Neural cell (in vitro differentiated cells): Measurements from ENCODE around the gene HDAC4. TPM values are rescaled to one million over a fixed set of nuclear protein-coding genes. Genes with fewer than 3 reads are reported as not detected.

ENCODE experiments used
- H2AFZ ChIP-seq: fragments of 200-600, 300-800 bp; sonication (generic), shearing (Covaris generic); 2 replicates; pipeline ENCODE4 v1.6.0; 2014; ENCODE audit warnings: low read depth, mild to moderate bottlenecking, antibody characterized with exemption, low read length, moderate library complexity
- H3F3A ChIP-seq: fragments of 200-600 bp; shearing (Covaris generic); 2 replicates; pipeline ENCODE4 v1.6.1; 2016; ENCODE audit warnings: mild to moderate bottlenecking, moderate library complexity, mixed read lengths, antibody characterized with exemption, low read length; ENCODE audit not compliant: insufficient read depth, poor library complexity, severe bottlenecking
- H3K27ac ChIP-seq: fragments of 200-600, 300-800 bp; sonication (generic), shearing (Covaris generic); 2 replicates; pipeline ENCODE4 v1.5.1; 2014; ENCODE audit warnings: mild to moderate bottlenecking, low read length, moderate library complexity
- H3K27me3 ChIP-seq: fragments of 300-800, 200-600 bp; sonication (generic), shearing (Covaris generic); 2 replicates; pipeline ENCODE4 v1.6.0; 2014; ENCODE audit warnings: mild to moderate bottlenecking, low read depth, low read length, moderate library complexity; ENCODE audit not compliant: insufficient read depth
- H3K36me3 ChIP-seq: fragments of 300-800, 200-600 bp; sonication (generic), shearing (Covaris generic); 2 replicates; pipeline ENCODE4 v1.5.1; 2014; ENCODE audit warnings: mild to moderate bottlenecking, antibody characterized with exemption, low read length, moderate library complexity; ENCODE audit not compliant: insufficient read depth
- H3K4me2 ChIP-seq: fragments of 300-800, 200-600 bp; sonication (generic), shearing (Covaris generic); 2 replicates; pipeline ENCODE4 v1.6.0; 2014; ENCODE audit warnings: mild to moderate bottlenecking, low read length
- H3K4me3 ChIP-seq: fragments of 300-800, 200-600 bp; sonication (generic), shearing (Covaris generic); 2 replicates; pipeline ENCODE4 v1.5.1; 2014; ENCODE audit warnings: mild to moderate bottlenecking, low read length, moderate library complexity
- H3K79me2 ChIP-seq: fragments of 200-600 bp; shearing (Covaris generic); replicated peaks from 2 replicates; pipeline ENCODE4 v1.6.0; 2014; ENCODE audit warnings: mild to moderate bottlenecking, low read length, moderate library complexity; ENCODE audit not compliant: insufficient read depth
- H3K9ac ChIP-seq: fragments of 300-800, 200-600 bp; sonication (generic), shearing (Covaris generic); 2 replicates; pipeline ENCODE4 v1.6.1; 2016; ENCODE audit warnings: mild to moderate bottlenecking, low read length, mixed read lengths
- H3K9me2 ChIP-seq: fragments of 200-600 bp; shearing (Covaris generic); 2 replicates; pipeline ENCODE4 v1.6.1; 2016; ENCODE audit warnings: mild to moderate bottlenecking, low read length, mixed read lengths; ENCODE audit not compliant: insufficient read depth
- H3K9me3 ChIP-seq: fragments of 200-600, 300-800 bp; sonication (generic), shearing (Covaris generic); 2 replicates; pipeline ENCODE4 v1.6.1; 2016; ENCODE audit warnings: mild to moderate bottlenecking, mixed run types, low read length, moderate library complexity, mixed read lengths
- H4K20me1 ChIP-seq: fragments of 200-600 bp; shearing (Covaris generic); 2 replicates; pipeline ENCODE4 v1.6.1; 2016; ENCODE audit warnings: mild to moderate bottlenecking, mixed run types; ENCODE audit not compliant: insufficient read depth
- EP300 ChIP-seq: fragments of 450-650 bp; conservative IDR thresholded peaks from 2 replicates; pipeline ENCODE4 v1.6.1; 2014; ENCODE audit warnings: antibody characterized with exemption, mild to moderate bottlenecking, moderate library complexity; ENCODE audit not compliant: poor library complexity, severe bottlenecking
- EZH2 ChIP-seq: fragments of 200-600, 300-800 bp; shearing (Covaris generic), sonication (generic); IDR thresholded peaks from 2 replicates; pipeline ENCODE4 v1.6.1; 2014; ENCODE audit warnings: antibody characterized with exemption, low read length, borderline replicate concordance, mild to moderate bottlenecking; ENCODE audit not compliant: insufficient read depth, poor library complexity, severe bottlenecking
- MXI1 ChIP-seq: fragments of 450-650 bp; conservative IDR thresholded peaks from 2 replicates; pipeline ENCODE4 v1.6.1; 2014; ENCODE audit warnings: antibody characterized with exemption, mild to moderate bottlenecking; ENCODE audit not compliant: poor library complexity, severe bottlenecking
- POLR2AphosphoS5 ChIP-seq: IDR thresholded peaks from 2 replicates; pipeline ENCODE4 v1.6.1; 2012
- RAD21 ChIP-seq: fragments of 450-650 bp; conservative IDR thresholded peaks from 2 replicates; pipeline ENCODE4 v1.6.1; 2014; ENCODE audit warnings: antibody characterized with exemption, mild to moderate bottlenecking, moderate library complexity
- SMC3 ChIP-seq: fragments of 450-650 bp; conservative IDR thresholded peaks from 2 replicates; pipeline ENCODE4 v1.6.1; 2014; ENCODE audit warnings: antibody characterized with exemption, mild to moderate bottlenecking, moderate library complexity; ENCODE audit not compliant: poor library complexity
- TAF1 ChIP-seq: IDR thresholded peaks from 2 replicates; pipeline ENCODE4 v1.6.1; 2012; ENCODE audit warnings: low read depth
- polyA plus RNA-seq: library from polyadenylated mRNA; depleted of rRNA; stranded (reverse); fragments of >200 nt; gene quantifications from 2 replicates; pipeline ENCODE4 v1.2.3, GENCODE V29; 2014
- TF ChIP-seq, protein P1 (sequence below): IDR thresholded peaks from 2 replicates; pipeline ENCODE4 v1.6.1; 2012; ENCODE audit warnings: borderline replicate concordance
- TF ChIP-seq, protein P2 (sequence below): fragments of 450-650 bp; IDR thresholded peaks from 2 replicates; pipeline ENCODE4 v1.5.1; 2014; ENCODE audit warnings: antibody characterized with exemption, mild to moderate bottlenecking, moderate library complexity; ENCODE audit not compliant: poor library complexity, severe bottlenecking

Gene HDAC4
- polyA plus RNA-seq, 1 donor from 2014 or later, result 3.4 TPM

DNA sequence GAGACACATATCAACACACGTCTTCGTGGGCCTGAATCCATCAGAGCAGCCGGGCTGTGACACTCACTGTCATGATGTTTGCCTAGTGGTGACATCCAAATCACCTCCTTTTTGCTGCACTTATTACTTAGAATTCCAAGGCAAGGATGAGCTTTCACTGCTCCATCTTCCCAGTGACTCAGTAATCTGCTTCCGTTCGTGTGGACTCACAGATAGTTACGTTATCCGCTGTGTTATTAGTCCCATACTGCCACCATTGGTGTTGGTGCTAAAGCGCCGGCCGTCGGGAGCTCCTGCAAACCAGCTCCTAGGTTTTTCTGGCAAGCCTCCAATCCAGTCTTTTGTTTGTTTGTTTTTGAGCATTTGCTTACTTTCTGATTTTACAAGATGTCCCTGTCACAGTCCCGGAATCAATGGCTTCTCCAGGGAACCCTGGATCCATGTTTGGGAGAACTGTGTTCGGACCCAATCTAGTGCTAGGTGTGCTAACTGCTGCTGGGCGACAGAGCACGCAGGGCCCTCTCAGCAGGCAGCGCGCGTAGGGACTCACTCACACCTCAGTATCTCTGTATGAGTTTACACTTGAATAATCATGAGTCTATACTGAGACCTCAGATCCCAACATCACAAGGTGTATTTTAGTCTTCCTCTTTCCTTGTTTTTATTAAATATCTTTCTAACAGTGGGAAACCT, 42.6 kb downstream of the HDAC4 start:
- no peaks in the 10 kb centered on the region for H3K9me3 ChIP-seq
- H3K9me2 ChIP-seq, result no peaks in the 10 kb centered on the region
- peak overlapping the region; percentile 6 for H3K4me3 ChIP-seq
- TF ChIP-seq POLR2AphosphoS5 (peak; percentile 67), RAD21 (peak; percentile 32), TAF1 (no peak), MXI1 (no peak), SMC3 (peak; percentile 16), EZH2 (no peak), EP300 (peak; percentile 73)
- TF ChIP-seq, protein P1, sequence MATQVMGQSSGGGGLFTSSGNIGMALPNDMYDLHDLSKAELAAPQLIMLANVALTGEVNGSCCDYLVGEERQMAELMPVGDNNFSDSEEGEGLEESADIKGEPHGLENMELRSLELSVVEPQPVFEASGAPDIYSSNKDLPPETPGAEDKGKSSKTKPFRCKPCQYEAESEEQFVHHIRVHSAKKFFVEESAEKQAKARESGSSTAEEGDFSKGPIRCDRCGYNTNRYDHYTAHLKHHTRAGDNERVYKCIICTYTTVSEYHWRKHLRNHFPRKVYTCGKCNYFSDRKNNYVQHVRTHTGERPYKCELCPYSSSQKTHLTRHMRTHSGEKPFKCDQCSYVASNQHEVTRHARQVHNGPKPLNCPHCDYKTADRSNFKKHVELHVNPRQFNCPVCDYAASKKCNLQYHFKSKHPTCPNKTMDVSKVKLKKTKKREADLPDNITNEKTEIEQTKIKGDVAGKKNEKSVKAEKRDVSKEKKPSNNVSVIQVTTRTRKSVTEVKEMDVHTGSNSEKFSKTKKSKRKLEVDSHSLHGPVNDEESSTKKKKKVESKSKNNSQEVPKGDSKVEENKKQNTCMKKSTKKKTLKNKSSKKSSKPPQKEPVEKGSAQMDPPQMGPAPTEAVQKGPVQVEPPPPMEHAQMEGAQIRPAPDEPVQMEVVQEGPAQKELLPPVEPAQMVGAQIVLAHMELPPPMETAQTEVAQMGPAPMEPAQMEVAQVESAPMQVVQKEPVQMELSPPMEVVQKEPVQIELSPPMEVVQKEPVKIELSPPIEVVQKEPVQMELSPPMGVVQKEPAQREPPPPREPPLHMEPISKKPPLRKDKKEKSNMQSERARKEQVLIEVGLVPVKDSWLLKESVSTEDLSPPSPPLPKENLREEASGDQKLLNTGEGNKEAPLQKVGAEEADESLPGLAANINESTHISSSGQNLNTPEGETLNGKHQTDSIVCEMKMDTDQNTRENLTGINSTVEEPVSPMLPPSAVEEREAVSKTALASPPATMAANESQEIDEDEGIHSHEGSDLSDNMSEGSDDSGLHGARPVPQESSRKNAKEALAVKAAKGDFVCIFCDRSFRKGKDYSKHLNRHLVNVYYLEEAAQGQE, result peak; percentile 86
- TF ChIP-seq, protein P2, sequence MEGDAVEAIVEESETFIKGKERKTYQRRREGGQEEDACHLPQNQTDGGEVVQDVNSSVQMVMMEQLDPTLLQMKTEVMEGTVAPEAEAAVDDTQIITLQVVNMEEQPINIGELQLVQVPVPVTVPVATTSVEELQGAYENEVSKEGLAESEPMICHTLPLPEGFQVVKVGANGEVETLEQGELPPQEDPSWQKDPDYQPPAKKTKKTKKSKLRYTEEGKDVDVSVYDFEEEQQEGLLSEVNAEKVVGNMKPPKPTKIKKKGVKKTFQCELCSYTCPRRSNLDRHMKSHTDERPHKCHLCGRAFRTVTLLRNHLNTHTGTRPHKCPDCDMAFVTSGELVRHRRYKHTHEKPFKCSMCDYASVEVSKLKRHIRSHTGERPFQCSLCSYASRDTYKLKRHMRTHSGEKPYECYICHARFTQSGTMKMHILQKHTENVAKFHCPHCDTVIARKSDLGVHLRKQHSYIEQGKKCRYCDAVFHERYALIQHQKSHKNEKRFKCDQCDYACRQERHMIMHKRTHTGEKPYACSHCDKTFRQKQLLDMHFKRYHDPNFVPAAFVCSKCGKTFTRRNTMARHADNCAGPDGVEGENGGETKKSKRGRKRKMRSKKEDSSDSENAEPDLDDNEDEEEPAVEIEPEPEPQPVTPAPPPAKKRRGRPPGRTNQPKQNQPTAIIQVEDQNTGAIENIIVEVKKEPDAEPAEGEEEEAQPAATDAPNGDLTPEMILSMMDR, result peak; percentile 24
- no peak overlapping the region for H3K9ac ChIP-seq
- H3K79me2 ChIP-seq, result peaks cover 28% of the 10 kb centered on the region
- no peak overlapping the region for H3K27ac ChIP-seq
- H3K36me3 ChIP-seq, result no peaks in the 10 kb centered on the region
- no peak overlapping the region for H3K4me2 ChIP-seq
- H2AFZ ChIP-seq, result no peak overlapping the region
- no peaks in the 10 kb centered on the region for H3F3A ChIP-seq
- no peaks in the 10 kb centered on the region for H3K27me3 ChIP-seq
- H4K20me1 ChIP-seq, result no peaks in the 10 kb centered on the region

DNA sequence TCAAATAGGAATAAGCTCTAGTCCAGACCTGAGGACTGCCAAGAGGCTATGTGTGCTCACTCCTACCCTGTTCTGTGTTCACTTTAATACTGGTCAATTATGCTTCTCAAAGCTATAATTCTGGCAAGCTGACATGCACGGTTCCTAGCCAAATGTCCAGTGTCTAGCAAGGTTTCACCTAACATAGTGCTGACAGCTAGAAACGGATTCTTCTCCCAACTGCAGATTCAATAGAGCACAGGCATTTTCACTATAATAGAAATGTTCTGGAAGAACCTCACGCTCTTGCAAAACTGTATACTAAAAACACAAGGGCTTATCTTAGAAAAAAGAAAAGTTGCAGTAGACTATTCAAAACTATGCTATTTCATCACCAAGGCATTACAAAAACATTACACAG, 45.1 kb downstream of the HDAC4 start:
- no peaks in the 10 kb centered on the region for H3K9me2 ChIP-seq
- no peak overlapping the region for H3K4me2 ChIP-seq
- H3K4me3 ChIP-seq, result no peak overlapping the region
- no peak overlapping the region for H3K27ac ChIP-seq
- no peaks in the 10 kb centered on the region for H4K20me1 ChIP-seq
- peaks cover 4% of the 10 kb centered on the region for H3K36me3 ChIP-seq
- peaks cover 13% of the 10 kb centered on the region for H3K79me2 ChIP-seq
- H3F3A ChIP-seq, result no peaks in the 10 kb centered on the region
- no peak overlapping the region for H2AFZ ChIP-seq
- H3K9me3 ChIP-seq, result no peaks in the 10 kb centered on the region
- no peaks in the 10 kb centered on the region for H3K27me3 ChIP-seq
- H3K9ac ChIP-seq, result no peak overlapping the region
- TF ChIP-seq EP300, result no peak
- TF ChIP-seq SMC3, result no peak
- TF ChIP-seq, protein P2, result no peak
- no peak for TF ChIP-seq TAF1
- no peak for TF ChIP-seq EZH2
- no peak for TF ChIP-seq RAD21
- no peak for TF ChIP-seq MXI1
- TF ChIP-seq, protein P1, result no peak
- TF ChIP-seq POLR2AphosphoS5, result no peak
